WTC11 (cell line): Measurements from ENCODE around the gene PSMC4. TPM values are rescaled to one million over a fixed set of nuclear protein-coding genes. Genes with fewer than 3 reads are reported as not detected.
A peak's percentile ranks its signal among the peaks of the same experiment; 100 is the strongest.

Experiments used
- ATAC-seq: fragments of 200-7000 bp; cut with Tn5 transposase; 2 replicates; pipeline ENCODE4 v1.10.0; 2021; ENCODE audit warnings: mild to moderate bottlenecking, moderate library complexity
- CTCF ChIA-PET: fragments of 300-600 bp; sonication (Branson Sonifier 250); formaldehyde crosslinking; loops from one replicate; lab custom pipeline; 2021; ENCODE audit warnings: antibody characterized with exemption; lab: Charles Lee
- POLR2A ChIA-PET: fragments of 350-600 bp; sonication (Branson Sonifier 250); formaldehyde crosslinking; loops from one replicate; lab custom pipeline; 2021; ENCODE audit warnings: antibody characterized with exemption; lab: Charles Lee
- DNase-seq: peaks from one replicate; pipeline ENCODE4 v3.0.0; 2021; ENCODE audit warnings: low spot score
- H3K27ac Mint-ChIP-seq: 2 replicates; pipeline ENCODE4 v1.8.0; 2021; ENCODE audit warnings: mixed read lengths
- H3K27me3 Mint-ChIP-seq: 2 replicates; pipeline ENCODE4 v1.8.0; 2021; ENCODE audit warnings: low read depth, mild to moderate bottlenecking, moderate library complexity, mixed read lengths
- H3K36me3 Mint-ChIP-seq: 2 replicates; pipeline ENCODE4 v1.8.0; 2021; ENCODE audit warnings: mixed read lengths
- H3K4me1 Mint-ChIP-seq: 2 replicates; pipeline ENCODE4 v1.8.0; 2022; ENCODE audit warnings: mixed read lengths
- H3K4me3 Mint-ChIP-seq: 2 replicates; pipeline ENCODE4 v1.8.0; 2021; ENCODE audit warnings: mild to moderate bottlenecking, moderate library complexity, mixed read lengths
- H3K9me3 Mint-ChIP-seq: 2 replicates; pipeline ENCODE4 v1.8.0; 2021; ENCODE audit warnings: mixed read lengths
- ATF1 ChIP-seq: sonication (generic); formaldehyde crosslinking; IDR thresholded peaks from 2 replicates; pipeline ENCODE4 v1.8.1; 2023; ENCODE audit warnings: mild to moderate bottlenecking, moderate library complexity, missing genetic modification reagents
- CDX4 ChIP-seq: fragments of 250-450 bp; sonication (Bioruptor Pico); IDR thresholded peaks from 2 replicates; pipeline ENCODE4 v1.9.0; 2021; ENCODE audit warnings: moderate library complexity, mild to moderate bottlenecking, inconsistent platforms, borderline replicate concordance
- EMX1 ChIP-seq: fragments of 250-450 bp; sonication (Bioruptor Pico); IDR thresholded peaks from 2 replicates; pipeline ENCODE4 v1.8.0; 2021; ENCODE audit warnings: mild to moderate bottlenecking
- FOXJ3 ChIP-seq: sonication (generic); formaldehyde crosslinking; IDR thresholded peaks from 2 replicates; pipeline ENCODE4 v1.9.0; 2021; ENCODE audit warnings: missing genetic modification reagents, mild to moderate bottlenecking, borderline replicate concordance
- GABPB1 ChIP-seq: sonication (generic); formaldehyde crosslinking; IDR thresholded peaks from 2 replicates; pipeline ENCODE4 v1.8.1; 2023; ENCODE audit warnings: mild to moderate bottlenecking, missing genetic modification reagents
- HMGA2 ChIP-seq: fragments of 250-450 bp; sonication (Bioruptor Pico); IDR thresholded peaks from 2 replicates; pipeline ENCODE4 v1.4.0; 2021; ENCODE audit warnings: mild to moderate bottlenecking, moderate library complexity
- IRF2 ChIP-seq: sonication (generic); formaldehyde crosslinking; IDR thresholded peaks from 2 replicates; pipeline ENCODE4 v1.8.0; 2022; ENCODE audit warnings: low read depth, missing genetic modification reagents, borderline replicate concordance
- MYBL2 ChIP-seq: sonication (generic); formaldehyde crosslinking; IDR thresholded peaks from 2 replicates; pipeline ENCODE4 v1.8.1; 2023; ENCODE audit warnings: mild to moderate bottlenecking, moderate library complexity, missing genetic modification reagents
- NFYB ChIP-seq: sonication (generic); formaldehyde crosslinking; conservative IDR thresholded peaks from 2 replicates; pipeline ENCODE4 v1.8.0; 2022; ENCODE audit warnings: low read depth, missing genetic modification reagents
- NR2C2 ChIP-seq: sonication (generic); formaldehyde crosslinking; IDR thresholded peaks from 2 replicates; pipeline ENCODE4 v1.8.0; 2022; ENCODE audit warnings: mild to moderate bottlenecking, missing genetic modification reagents
- PRDM15 ChIP-seq: sonication (generic); formaldehyde crosslinking; IDR thresholded peaks from 2 replicates; pipeline ENCODE4 v1.8.0; 2022; ENCODE audit warnings: missing genetic modification reagents
- RORB ChIP-seq: fragments of 250-450 bp; sonication (Bioruptor Pico); IDR thresholded peaks from 2 replicates; pipeline ENCODE4 v1.9.0; 2021; ENCODE audit warnings: mild to moderate bottlenecking
- TEAD1 ChIP-seq: sonication (generic); formaldehyde crosslinking; IDR thresholded peaks from 2 replicates; pipeline ENCODE4 v1.8.0; 2022; ENCODE audit warnings: mild to moderate bottlenecking, missing genetic modification reagents
- TEAD4 ChIP-seq: sonication (generic); formaldehyde crosslinking; IDR thresholded peaks from 2 replicates; pipeline ENCODE4 v1.8.0; 2022; ENCODE audit warnings: mild to moderate bottlenecking, missing genetic modification reagents
- ZBTB21 ChIP-seq: sonication (generic); formaldehyde crosslinking; IDR thresholded peaks from 2 replicates; pipeline ENCODE4 v1.8.1; 2023; ENCODE audit warnings: mild to moderate bottlenecking, missing genetic modification reagents, borderline replicate concordance
- ZNF532 ChIP-seq: fragments of 250-450 bp; sonication (Bioruptor Pico); IDR thresholded peaks from 2 replicates; pipeline ENCODE4 v1.9.0; 2021; ENCODE audit warnings: mild to moderate bottlenecking, borderline replicate concordance
- total RNA-seq: library from RNA; stranded (reverse); gene quantifications from 3 replicates; pipeline ENCODE4 v1.2.3, GENCODE V29; 2021
- TF ChIP-seq, protein P1 (sequence below): fragments of 200-600 bp; IDR thresholded peaks from 2 replicates; pipeline ENCODE4 v1.8.0; 2022; ENCODE audit warnings: antibody characterized with exemption
- TF ChIP-seq, protein P2 (sequence below): sonication (generic); formaldehyde crosslinking; IDR thresholded peaks from 2 replicates; pipeline ENCODE4 v1.8.1; 2022; ENCODE audit warnings: low read depth, mild to moderate bottlenecking, moderate library complexity, missing genetic modification reagents, borderline replicate concordance

PSMC4 gene
- total RNA-seq, 1 experiment from 2014 or later, result 105 TPM

DNA sequence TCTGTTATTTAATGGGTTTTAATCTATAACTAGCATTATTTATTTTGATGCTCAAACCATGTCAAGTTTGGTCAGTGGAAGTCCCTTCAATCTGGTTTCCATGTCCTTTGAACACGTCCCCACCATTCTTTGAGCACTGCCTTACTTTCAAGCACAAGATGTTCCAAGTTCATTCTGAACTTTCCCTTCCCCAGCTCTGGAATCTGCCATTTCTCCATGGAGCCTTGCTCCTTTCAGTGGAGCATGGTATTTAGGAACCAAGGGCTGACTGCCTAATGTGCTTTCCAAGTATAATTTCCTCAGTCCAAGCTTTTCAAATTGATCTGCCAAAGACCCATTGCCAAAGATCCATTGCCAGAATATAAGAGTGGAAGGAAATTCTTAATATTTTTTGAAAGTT is 24.8 kb downstream of the PSMC4 start (continued):
- TF ChIP-seq ATF1 (CRISPR knock-in tag) (no peak), EMX1 (CRISPR knock-in tag) (no peak), RORB (CRISPR knock-in tag) (no peak), CDX4 (CRISPR knock-in tag) (no peak), IRF2 (CRISPR knock-in tag) (no peak), FOXJ3 (CRISPR knock-in tag) (no peak), NR2C2 (no peak), GABPB1 (CRISPR knock-in tag) (no peak)
- TF ChIP-seq, protein P1, sequence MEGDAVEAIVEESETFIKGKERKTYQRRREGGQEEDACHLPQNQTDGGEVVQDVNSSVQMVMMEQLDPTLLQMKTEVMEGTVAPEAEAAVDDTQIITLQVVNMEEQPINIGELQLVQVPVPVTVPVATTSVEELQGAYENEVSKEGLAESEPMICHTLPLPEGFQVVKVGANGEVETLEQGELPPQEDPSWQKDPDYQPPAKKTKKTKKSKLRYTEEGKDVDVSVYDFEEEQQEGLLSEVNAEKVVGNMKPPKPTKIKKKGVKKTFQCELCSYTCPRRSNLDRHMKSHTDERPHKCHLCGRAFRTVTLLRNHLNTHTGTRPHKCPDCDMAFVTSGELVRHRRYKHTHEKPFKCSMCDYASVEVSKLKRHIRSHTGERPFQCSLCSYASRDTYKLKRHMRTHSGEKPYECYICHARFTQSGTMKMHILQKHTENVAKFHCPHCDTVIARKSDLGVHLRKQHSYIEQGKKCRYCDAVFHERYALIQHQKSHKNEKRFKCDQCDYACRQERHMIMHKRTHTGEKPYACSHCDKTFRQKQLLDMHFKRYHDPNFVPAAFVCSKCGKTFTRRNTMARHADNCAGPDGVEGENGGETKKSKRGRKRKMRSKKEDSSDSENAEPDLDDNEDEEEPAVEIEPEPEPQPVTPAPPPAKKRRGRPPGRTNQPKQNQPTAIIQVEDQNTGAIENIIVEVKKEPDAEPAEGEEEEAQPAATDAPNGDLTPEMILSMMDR, result no peak
- TF ChIP-seq, protein P2, sequence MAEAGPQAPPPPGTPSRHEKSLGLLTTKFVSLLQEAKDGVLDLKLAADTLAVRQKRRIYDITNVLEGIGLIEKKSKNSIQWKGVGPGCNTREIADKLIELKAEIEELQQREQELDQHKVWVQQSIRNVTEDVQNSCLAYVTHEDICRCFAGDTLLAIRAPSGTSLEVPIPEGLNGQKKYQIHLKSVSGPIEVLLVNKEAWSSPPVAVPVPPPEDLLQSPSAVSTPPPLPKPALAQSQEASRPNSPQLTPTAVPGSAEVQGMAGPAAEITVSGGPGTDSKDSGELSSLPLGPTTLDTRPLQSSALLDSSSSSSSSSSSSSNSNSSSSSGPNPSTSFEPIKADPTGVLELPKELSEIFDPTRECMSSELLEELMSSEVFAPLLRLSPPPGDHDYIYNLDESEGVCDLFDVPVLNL (CRISPR knock-in tag), result no peak
- TF ChIP-seq, all 79 proteins: peak for 0

DNA sequence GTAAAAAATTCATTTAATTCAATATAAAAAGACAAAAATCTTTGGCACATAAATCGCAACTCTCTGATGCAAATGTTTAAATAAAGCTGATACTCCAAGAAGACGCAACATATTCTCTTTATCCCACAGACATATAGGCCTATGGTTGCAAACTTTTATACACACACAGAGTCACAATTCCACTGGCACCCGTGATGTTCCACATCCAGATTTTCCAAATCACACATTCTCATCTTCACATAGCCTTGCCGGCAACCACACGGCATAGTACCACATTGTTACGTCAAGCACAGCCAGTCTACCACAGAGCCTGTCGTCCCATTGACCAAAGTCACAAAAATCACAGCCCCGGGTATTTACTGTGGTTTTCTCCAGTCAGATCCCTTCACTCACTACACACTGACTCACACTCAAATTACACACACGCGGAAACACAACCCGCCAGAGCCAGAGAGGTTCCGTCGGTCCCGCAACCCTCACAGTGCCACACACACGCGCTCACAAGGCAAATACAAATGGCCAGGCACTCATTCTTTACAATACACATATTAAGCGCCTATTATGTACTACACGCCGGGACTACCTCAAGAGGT is 25.3 kb downstream of the PSMC4 start:
- ATAC-seq (peak; percentile 68), DNase-seq (no peak)
- CTCF ChIA-PET, result interaction anchor here (1.0 to 1.1 kb wide), 2 partner anchors 26 to 37 kb away, joined by 3 read pairs; partner anchors contain the start of gene PSMC4
- peaks cover 14% of the 10 kb centered on the region for H3K4me1 Mint-ChIP-seq
- POLR2A ChIA-PET, result interaction anchor here (1.7 kb wide), 1 partner anchor 26 kb away, joined by 5 read pairs; the partner anchor contains the start of gene PSMC4
- peak overlapping the region; percentile 91 for H3K27ac Mint-ChIP-seq
- peaks cover 21% of the 10 kb centered on the region for H3K36me3 Mint-ChIP-seq
- H3K4me3 Mint-ChIP-seq, result peak overlapping the region; percentile 99
- no peaks in the 10 kb centered on the region for H3K27me3 Mint-ChIP-seq
- H3K9me3 Mint-ChIP-seq, result peaks cover 25% of the 10 kb centered on the region
- TF ChIP-seq ZBTB21 (CRISPR knock-in tag) (no peak), PRDM15 (CRISPR knock-in tag) (peak; percentile 79)
- TF ChIP-seq, all 79 proteins: peak for 1

- DNase-seq, result peak; percentile 71
- POLR2A ChIA-PET, result interaction anchor here (1.7 kb wide), 1 partner anchor 26 kb away, joined by 5 read pairs; the partner anchor contains the start of gene PSMC4
- Mint-ChIP-seq H3K27ac (peak within 1 kb of the TSS; percentile 91), H3K4me3 (peak within 1 kb of the TSS; percentile 99), H3K36me3 (peaks cover 21% of the 10 kb centered on the region), H3K27me3 (no peaks in the 10 kb centered on the region), H3K4me1 (peaks cover 14% of the 10 kb centered on the region), H3K9me3 (peaks cover 25% of the 10 kb centered on the region)
- CTCF ChIA-PET, result interaction anchor here (1.0 to 1.1 kb wide), 4 partner anchors 26 to 221 kb away, joined by 3 to 4 read pairs (median 3); partner anchors contain the start of genes PSMC4, TTC9B and ZNF780A
- peak; percentile 95 for ATAC-seq
- no peak for TF ChIP-seq CDX4 (CRISPR knock-in tag)
- peak; percentile 85 for TF ChIP-seq MYBL2 (CRISPR knock-in tag)
- TF ChIP-seq NR2C2, result 0 out of 2 replicates have a peak, but pooled peaks have one; percentile 6
- TF ChIP-seq TEAD4 (CRISPR knock-in tag), result 0 out of 2 replicates have a peak, but pooled peaks have one; percentile 50
- TF ChIP-seq ZNF532 (CRISPR knock-in tag), result no peak
- no peak for TF ChIP-seq EMX1 (CRISPR knock-in tag)
- no peak for TF ChIP-seq NFYB (CRISPR knock-in tag)
- no peak for TF ChIP-seq HMGA2 (CRISPR knock-in tag)
- no peak for TF ChIP-seq TEAD1
Observed at GRCh38 chr19:39996811-39997637, 26.1 kb downstream of the PSMC4 start, which contains the start of gene ZNF546. ZNF546 (plus strand) TSS chr19:39997060; CDS start chr19:39998327, 1,267 bp downstream.
